RKO (cell line): ENCODE data around the gene GATAD2A.
A peak's percentile ranks its signal among the peaks of the same experiment; 100 is the strongest.

Experiments used
- DNase-seq: peaks from one replicate; pipeline ENCODE4 v3.0.0-alpha.2; 2016; ENCODE audit warnings: low spot score

The GATAD2A gene

DNA sequence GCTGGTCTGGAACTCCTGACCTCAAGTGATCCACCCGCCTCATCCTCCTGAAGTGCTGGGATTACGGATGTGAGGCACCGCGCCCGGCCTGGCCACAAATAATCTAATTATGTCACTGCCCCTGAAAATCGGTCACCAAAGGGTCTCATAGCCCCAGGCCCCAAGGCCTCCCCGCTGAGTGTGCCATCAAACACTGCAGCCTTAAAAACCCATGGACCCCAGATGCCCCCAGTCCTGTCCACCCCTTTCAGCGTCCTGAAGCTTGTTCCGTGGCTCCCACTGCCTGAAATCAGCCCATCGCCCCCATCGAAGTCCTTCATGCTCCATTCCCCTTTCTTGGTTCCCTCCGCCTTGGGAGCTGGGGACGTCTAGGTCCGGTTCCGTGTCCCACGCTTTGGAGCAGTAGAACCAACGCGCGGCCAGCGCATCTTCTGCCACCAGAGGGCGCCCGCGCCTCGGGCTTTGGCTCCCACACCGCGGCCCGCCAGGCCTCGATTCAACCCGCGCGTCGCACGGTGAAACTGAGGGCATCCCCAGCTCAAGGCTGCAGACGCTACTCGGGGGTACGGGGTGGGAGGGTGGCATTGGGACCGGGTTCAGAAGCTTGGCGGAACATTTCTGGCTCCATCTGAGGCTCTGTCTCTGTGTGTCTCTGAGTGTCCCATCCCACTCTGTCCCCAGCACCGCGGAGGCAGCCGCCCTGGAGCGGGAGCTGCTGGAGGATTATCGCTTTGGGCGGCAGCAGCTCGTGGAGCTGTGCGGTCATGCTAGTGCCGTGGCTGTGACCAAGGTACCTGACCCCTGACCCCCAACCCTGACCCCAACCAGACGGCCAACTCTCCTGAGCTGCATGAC is 126.7 kb downstream of the GATAD2A start:
- DNase-seq: peak; percentile 61

DNA sequence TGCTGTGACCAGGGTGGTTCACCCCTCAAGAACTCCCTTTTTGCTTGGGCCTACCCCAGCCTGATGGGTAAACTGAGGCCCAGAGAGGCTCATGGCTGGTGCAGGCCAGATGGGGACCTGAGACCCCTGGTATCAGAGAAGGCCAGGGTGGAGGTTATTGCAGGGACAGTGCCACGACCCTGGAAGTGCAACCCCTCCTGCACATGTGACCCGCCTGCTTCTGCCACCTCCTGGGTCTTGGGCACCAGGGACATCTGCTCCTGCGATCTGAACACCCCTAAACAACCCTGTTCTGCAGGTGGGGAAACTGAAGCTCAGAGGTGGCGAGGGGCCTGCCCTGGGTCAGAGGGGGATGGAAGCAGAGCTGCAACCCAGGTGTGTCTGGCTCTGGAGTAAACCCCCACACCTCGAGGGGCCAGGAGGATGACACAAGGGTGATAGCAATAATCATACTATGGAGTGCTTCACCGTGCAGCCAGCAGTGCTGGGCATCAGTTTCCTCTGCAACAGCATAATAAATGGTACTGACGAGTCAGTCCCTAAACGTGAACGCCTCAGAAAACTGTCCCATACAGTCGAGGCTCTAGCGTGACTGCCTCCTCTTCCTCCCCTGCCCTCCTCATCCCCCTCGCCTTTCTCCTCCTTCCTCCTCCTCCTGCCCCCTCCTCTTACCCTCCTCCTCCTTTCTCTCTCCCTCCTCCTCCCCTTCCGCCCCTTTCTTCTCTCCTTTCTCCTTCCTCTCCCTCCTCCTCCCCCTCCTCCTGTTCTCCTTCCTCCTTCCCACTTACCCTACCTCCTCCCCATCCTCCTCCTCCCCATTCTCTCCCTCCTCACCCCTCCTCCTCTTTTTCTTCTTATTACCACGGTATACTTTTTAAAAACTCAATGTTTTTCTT is 127.6 kb downstream of the GATAD2A start:
- no peak for DNase-seq

DNA sequence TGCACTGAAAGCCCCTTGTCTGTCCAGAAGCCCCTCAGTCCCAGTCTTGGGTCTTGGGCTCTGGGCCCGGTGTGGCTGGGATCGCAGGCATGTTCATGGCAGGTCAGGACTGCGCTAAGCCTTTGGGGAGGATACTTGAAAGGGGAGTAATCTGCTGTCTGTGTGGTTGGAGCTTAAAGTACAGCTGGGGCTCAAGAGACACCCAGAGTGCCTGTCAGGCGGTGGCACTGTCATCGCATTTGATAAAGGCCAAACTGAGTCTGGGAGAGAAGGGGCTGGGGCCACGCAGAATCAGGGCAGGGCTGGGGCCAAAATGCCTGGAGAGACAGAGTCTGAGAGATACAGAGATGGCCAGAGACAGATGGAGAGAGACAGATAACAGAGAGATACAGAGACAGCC is 128.4 kb downstream of the GATAD2A start:
- no peak for DNase-seq

DNA sequence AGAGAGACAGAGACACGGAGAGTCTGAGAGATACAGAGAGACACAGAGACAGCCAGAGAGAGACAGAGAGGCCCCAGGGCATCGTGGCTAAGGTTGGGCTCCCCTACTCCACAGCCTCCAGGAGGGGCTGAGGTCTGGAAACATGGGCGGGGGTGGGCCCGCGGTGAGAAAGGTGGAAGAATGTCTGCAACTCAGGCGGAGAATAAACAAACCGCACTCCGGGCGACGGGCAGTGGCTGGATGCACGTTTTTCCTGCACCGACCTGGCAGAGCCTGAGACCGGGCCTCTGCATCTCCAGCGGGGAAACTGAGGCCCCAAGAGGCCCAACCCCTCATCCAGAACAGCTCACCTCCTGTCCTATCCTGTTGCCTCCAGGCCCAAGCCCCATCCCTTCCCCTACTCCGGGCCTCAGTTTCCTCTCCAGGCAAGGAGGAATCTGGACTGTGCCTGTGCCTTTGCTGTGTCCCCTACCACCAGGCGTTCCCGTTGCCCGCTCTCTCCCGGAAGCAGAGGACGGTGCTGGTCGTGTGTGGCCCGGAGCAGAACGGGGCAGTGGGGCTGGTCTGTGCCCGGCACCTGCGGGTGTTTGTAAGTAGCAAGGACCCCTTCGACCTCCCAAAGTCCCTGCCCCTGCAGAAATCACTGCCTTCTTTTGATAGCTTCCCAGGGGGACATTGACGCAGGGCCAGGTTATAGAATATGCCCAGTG is 129.2 kb downstream of the GATAD2A start:
- no peak for DNase-seq

DNA sequence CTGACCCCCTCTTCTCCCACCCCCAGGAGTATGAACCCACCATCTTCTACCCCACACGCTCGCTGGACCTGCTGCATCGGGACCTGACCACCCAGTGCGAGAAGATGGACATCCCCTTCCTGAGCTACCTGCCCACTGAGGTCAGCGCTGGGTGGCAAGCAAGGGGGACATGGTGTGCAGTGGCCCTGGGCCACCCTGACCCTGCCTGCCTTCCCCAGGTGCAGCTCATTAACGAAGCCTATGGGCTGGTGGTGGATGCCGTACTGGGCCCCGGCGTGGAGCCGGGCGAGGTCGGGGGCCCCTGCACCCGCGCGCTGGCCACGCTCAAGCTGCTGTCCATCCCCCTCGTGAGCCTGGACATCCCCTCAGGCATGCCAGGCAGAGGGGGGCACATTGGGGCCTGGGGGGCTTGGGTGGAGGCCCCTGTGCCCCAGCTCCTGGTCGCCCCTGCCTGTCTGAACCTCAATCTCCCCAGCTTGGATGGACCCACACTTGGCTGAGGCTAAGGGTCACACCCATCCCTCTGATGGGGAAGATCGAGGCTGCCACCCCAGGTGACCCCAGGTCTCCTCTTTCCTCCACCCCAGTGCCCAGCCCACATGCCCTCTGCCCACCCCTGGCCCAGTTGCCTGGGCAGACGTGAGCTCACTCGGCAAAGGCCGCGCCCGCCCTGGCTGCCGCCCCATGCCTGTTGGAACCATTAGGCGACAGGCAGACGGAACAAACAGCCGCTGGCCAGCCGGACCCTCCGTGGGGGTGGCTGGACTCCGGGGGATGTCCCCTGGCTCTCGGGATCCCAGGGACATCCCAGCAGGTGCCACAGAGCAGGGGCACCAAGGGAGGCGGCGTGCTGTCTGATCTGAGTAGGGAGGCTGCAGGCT is 130.1 kb downstream of the GATAD2A start:
- no peak for DNase-seq

DNA sequence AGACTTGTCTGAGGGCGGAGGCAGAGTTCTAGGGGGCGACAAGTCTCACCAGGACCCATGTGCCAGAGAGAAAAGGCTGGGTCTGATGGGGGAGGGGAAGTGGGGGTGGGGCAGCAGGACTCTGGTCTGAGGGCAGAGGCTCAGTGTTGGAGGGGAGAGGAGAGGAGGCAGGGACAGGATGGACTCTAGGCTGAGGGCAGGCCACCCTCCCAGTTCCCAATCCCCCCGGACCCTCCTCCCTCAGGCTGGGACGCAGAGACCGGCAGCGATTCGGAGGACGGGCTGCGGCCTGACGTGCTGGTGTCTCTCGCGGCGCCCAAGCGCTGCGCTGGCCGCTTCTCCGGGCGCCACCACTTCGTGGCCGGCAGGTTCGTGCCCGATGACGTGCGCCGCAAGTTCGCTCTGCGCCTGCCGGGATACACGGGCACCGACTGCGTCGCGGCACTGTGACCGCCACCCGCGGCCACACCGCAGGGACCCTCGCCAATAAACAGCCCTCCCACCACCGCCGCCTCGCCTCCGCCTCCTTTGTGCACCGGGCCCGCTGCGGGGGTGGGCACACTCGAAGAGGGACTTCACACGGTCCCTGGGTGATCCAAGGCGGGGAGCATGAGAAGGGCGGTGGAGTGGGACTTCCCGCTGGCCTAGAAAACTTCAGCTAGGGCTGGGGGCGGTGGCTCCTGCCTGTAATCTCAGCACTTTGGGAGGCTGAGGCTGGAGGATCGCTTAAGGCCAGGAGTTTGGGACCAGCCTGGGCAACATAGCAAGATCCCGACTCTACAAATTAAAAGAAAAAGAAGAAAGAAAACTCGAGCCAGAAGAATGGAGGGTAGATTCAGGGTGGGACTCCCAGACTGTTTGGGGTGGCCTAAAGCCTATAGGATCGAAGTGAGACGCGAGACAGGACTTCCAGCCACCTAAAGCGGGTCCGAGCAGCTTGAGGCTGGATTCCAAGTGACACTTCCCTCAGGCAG is 131.9 kb downstream of the GATAD2A start:
- no peak for DNase-seq

DNA sequence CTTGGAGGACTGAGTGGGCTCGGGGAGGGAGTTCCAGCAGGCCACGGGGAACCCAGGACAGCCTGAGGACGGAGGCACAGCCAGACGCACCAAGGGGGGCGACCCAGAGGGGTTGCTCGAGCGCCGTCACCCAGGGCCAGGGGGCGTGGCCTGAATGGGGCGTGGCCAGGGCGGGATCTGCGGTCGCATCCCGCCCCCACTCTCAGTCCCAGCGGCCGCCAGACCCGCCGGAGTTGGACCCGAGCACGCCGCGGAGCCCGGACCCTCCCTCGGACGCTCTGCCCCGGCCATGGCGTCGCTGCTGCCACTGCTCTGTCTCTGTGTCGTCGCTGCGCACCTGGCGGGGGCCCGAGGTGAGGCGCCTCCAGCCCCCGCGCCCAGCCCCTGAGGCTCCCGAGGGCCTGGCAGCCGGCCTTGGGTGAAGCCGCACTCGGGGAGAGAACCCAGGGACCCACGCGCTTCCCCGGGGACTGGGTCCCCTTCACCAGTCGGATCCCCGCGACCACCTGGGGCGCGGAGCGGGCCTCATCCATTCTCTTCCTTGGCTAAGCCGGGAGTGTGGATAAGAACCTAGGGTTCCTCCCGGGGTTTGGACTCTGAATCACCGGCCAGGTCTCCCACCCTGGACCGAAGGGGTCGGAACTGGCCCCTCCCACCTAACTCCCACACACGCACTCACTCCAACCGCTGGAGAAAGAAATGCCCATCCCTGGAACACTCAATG is 132.7 kb downstream of the GATAD2A start, which contains the start of gene CILP2:
Gene CILP2, plus strand, starts transcription at position 205 of the 724 bp plus-strand sequence. Its CDS starts 85 bp downstream, at position 290.
- DNase-seq: no peak

DNA sequence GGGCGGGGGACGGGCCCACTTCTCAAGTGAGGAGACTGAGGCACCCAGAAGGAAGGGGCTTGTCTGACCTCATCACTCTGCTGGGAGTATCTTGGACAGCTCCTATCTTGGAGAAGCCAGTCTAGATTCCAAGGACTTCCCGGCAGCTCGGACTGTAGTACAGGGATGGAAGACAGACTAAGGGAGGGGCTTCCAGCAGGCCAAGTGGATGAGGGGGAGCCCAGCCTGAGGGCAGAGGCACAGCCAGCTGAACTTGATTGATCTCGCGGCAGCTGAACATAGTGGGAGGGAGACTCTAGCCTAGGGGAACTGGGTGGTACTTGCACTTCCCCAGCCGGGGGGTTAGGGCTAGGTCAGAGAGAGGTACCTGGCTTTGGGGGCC is 133.3 kb downstream of the GATAD2A start:
- DNase-seq: no peak

DNA sequence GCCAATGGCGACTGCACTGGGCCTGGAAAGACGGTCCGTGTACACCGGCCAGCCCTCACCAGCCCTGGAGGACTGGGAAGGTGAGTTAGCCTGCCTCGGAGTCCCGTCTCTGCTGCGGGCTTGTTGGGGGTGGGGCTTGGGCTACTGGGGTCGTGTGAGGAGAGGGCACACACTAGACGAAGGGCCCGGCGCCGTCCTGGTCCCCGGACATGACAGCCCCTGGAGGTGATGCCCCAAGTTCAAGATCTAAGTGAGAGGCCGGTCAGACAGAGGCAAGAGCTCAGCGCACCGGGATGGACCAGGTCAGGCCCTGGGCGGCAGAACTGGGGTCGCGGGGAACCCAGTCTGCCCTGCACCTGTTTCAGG is 134.2 kb downstream of the GATAD2A start:
- DNase-seq: no peak

DNA sequence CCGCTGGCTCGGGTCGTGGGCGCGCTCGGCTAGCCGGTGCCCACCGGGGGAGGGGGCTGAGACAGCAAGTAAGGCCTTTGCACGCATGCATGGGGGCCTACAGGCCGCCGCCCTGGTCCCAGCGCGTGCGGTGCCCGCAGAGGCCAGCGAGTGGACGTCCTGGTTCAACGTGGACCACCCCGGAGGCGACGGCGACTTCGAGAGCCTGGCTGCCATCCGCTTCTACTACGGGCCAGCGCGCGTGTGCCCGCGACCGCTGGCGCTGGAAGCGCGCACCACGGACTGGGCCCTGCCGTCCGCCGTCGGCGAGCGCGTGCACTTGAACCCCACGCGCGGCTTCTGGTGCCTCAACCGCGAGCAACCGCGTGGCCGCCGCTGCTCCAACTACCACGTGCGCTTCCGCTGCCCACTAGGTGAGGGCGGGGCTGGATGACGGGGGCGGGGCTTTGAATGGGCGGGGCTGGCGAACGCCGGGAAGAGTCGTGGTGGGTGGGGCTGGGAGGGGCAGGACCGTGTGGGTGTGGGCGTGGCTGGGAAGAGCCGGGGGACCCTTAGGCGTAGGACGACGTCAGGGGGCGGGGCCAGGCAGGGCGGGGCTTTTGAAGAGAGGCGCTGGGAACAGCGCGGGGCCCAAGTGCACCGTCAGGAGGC is 134.7 kb downstream of the GATAD2A start:
- no peak for DNase-seq

DNA sequence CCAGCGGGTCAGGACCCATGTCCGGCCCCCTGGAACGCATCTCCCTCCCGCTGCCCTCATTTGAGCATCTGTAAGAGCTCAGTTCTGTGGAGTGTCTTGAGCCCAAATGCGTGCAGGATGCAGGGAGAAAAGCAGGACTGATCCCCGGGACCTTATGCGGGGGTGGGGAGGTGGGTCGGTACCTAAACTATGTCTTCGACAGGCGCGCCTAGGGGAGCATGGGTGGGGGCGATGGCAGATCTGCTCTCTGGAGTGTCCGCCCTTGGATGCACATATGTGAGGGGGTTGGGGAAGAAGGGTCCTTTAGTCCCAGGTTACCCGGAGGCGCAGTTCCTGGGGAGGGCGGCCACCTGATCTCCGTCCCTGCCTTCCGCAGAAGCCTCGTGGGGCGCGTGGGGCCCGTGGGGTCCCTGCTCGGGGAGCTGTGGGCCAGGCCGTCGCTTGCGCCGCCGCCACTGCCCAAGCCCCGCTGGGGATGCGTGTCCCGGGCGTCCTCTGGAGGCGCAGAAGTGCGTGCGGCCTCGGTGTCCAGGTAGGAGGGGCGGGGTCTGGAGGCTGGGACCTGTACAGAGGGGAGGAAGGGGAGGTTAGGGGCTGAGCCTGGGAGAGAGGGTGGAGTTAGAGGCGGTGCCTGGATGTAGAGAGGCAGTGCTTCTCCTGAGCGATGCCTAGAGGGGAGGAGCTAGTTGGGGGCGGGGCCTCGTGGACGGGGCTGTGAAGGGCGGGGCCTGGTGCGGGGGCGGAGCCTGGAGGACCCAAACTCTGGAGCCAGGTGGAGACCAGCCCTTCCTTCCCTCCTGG is 135.4 kb downstream of the GATAD2A start:
- no peak for DNase-seq

DNA sequence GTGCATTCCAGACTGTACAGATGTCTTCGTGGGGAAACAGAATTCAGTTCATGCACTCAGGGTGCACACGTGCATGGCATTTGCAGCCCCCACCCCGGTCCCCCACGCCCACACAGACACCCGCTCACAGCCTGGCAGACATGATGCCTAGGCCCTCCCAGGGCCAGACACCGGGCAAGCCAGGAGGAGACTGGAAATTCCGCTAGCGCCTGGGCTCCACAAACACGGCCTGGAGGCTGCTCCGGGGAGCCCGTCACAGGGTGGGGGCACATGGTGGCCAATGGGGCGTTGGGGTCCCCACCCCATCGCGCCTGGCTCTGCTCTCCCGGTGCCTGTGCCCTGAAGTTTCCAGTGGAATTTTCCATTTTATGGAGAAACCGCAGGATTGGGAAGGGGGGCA is 136.1 kb downstream of the GATAD2A start:
- DNase-seq: no peak

DNA sequence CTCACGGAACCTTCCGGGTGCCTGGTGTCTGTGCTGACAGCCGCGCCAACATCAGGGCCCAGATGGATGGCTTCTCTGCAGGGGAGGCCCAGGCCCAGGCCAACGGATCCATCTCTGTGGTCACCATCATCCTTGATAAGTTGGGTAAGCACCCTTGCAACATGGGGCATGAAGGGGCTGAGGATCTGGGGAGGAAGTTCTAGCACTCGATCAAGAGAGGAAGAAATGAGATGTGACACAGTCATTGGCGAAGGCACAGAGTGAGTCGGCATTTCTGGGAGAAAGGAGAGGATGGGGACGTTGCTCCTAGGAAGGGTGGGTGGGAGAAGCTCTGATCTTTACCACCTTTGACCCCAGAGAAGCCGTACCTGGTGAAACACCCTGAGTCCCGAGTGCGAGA is 137.0 kb downstream of the GATAD2A start:
- no peak for DNase-seq

DNA sequence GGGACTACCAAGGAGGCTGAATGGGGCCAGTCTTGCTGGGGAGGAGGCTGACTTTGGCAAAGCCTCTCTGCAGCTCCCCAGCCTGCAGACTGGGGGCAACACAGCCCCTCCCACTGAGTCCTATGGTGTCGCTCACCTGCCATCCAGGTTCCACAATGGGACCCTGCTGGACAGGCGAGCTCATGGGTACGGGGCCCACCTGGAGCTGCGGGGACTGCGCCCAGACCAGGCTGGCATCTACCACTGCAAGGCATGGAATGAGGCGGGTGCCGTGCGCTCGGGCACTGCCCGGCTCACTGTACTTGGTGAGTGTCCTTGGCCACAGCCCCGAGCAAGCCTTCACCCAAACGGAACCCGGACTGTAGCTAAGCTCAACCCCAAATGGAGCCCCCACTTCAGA is 137.6 kb downstream of the GATAD2A start:
- no peak for DNase-seq

DNA sequence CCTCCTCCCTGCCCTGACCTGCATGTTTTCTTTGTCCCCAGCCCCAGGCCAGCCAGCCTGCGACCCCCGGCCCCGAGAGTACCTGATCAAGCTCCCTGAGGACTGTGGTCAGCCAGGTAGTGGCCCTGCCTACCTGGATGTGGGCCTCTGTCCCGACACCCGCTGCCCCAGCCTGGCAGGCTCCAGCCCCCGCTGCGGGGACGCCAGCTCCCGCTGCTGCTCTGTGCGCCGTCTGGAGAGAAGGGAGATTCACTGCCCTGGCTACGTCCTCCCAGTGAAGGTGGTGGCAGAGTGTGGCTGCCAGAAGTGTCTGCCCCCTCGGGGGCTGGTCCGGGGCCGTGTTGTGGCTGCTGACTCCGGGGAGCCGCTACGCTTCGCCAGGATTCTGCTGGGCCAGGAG is 138.2 kb downstream of the GATAD2A start:
- DNase-seq: no peak

DNA sequence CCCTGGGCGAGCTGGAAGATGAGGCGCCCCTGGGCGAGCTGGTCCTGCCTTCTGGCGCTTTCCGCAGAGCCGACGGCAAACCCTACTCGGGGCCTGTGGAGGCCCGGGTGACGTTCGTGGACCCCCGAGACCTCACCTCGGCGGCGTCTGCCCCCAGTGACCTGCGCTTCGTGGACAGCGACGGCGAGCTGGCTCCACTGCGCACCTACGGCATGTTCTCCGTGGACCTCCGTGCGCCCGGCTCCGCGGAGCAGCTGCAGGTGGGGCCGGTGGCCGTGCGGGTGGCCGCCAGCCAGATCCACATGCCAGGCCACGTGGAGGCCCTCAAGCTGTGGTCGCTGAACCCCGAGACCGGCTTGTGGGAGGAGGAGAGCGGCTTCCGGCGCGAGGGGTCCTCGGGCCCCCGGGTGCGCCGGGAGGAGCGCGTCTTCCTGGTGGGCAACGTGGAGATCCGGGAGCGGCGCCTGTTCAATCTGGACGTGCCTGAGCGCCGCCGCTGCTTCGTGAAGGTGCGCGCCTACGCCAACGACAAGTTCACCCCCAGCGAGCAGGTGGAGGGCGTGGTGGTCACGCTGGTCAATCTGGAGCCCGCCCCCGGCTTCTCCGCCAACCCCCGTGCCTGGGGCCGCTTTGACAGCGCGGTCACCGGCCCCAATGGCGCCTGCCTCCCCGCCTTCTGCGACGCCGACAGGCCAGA is 138.9 kb downstream of the GATAD2A start:
- no peak for DNase-seq

DNA sequence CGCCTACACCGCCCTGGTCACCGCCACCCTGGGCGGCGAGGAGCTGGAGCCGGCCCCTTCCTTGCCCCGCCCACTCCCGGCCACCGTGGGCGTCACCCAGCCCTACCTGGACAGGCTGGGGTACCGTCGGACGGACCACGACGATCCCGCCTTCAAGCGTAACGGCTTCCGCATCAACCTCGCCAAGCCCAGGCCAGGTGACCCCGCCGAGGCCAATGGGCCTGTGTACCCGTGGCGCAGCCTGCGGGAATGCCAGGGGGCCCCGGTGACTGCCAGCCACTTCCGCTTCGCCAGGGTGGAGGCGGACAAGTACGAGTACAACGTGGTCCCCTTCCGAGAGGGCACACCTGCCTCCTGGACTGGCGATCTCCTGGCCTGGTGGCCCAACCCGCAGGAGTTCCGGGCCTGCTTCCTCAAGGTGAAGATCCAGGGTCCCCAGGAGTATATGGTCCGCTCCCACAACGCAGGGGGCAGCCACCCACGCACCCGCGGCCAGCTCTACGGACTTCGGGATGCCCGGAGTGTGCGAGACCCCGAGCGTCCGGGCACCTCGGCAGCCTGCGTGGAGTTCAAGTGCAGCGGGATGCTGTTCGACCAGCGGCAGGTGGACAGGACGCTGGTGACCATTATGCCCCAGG is 139.6 kb downstream of the GATAD2A start:
- no peak for DNase-seq
